GM12878 (cell line): ENCODE data around the gene DUSP8. TPM values are rescaled to one million over a fixed set of nuclear protein-coding genes. Genes with fewer than 3 reads are reported as not detected.

Experiments
- ATF2 ChIP-seq: IDR thresholded peaks from 2 replicates; pipeline ENCODE4 v1.6.1; 2012; ENCODE audit warnings: low read length, inconsistent platforms
- ATF7 ChIP-seq: fragments of 450-650 bp; IDR thresholded peaks from 2 replicates; pipeline ENCODE4 v1.6.1; 2016; ENCODE audit warnings: low read depth, mild to moderate bottlenecking
- BCL11A ChIP-seq: IDR thresholded peaks from 2 replicates; pipeline ENCODE4 v1.6.1; 2011; ENCODE audit warnings: low read depth, low read length
- BHLHE40 ChIP-seq, 2 experiments: fragments of 450-650 bp in 1 of 2; IDR thresholded peaks; 2 replicates each; pipeline ENCODE4 v1.6.1; 2011 to 2017; ENCODE audit warnings: low read depth in 2 of 2, borderline replicate concordance in 1 of 2, improper control_type of control experiment in 1 of 2, low read length in 1 of 2, mild to moderate bottlenecking in 1 of 2
- CREB1 ChIP-seq: IDR thresholded peaks from 2 replicates; pipeline ENCODE4 v1.6.1; 2012; ENCODE audit warnings: low read depth, mild to moderate bottlenecking, inconsistent platforms
- GATAD2B ChIP-seq: fragments of 450-650 bp; conservative IDR thresholded peaks from 2 replicates; pipeline ENCODE4 v1.6.1; 2017; ENCODE audit warnings: low read depth, mild to moderate bottlenecking, moderate library complexity
- HCFC1 ChIP-seq: fragments of 150-350 bp; IDR thresholded peaks from 2 replicates; pipeline ENCODE4 v1.6.1; 2014; ENCODE audit warnings: low read length
- IKZF2 ChIP-seq, 2 experiments: fragments of 450-650 bp; IDR thresholded peaks; 2 replicates each; pipeline ENCODE4 v1.6.1; 2017; ENCODE audit warnings: mild to moderate bottlenecking in 2 of 2, moderate library complexity in 2 of 2
- JUND ChIP-seq: IDR thresholded peaks from 2 replicates; pipeline ENCODE4 v1.6.1; 2012; ENCODE audit warnings: low read depth, mild to moderate bottlenecking, low read length, improper control_type of control experiment, moderate library complexity
- KAT2A ChIP-seq: conservative IDR thresholded peaks from 2 replicates; pipeline ENCODE4 v1.6.1; 2011; ENCODE audit warnings: low read depth, low read length; ENCODE audit not compliant: control insufficient read depth
- KDM1A ChIP-seq: fragments of 200-600 bp; sonication (generic); IDR thresholded peaks from 2 replicates; pipeline ENCODE4 v1.6.1; 2016; ENCODE audit warnings: borderline replicate concordance
- KLF5 ChIP-seq: fragments of 450-650 bp; IDR thresholded peaks from 2 replicates; pipeline ENCODE4 v1.6.1; 2014; ENCODE audit warnings: mild to moderate bottlenecking; ENCODE audit not compliant: partially characterized antibody
- MEF2A ChIP-seq: IDR thresholded peaks from 2 replicates; pipeline ENCODE4 v1.6.1; 2011; ENCODE audit warnings: low read depth, mild to moderate bottlenecking, low read length, moderate library complexity; ENCODE audit not compliant: insufficient read depth
- NBN ChIP-seq: fragments of 450-650 bp; IDR thresholded peaks from 2 replicates; pipeline ENCODE4 v1.6.1; 2016
- NFYB ChIP-seq: IDR thresholded peaks from 2 replicates; pipeline ENCODE4 v1.6.1; 2011; ENCODE audit warnings: low read depth, mild to moderate bottlenecking, low read length, improper control_type of control experiment, moderate library complexity; ENCODE audit not compliant: insufficient read depth
- NR2C1 ChIP-seq: fragments of 450-650 bp; IDR thresholded peaks from 2 replicates; pipeline ENCODE4 v1.6.1; 2017; ENCODE audit warnings: antibody characterized with exemption, mild to moderate bottlenecking, moderate library complexity
- PBX3 ChIP-seq: IDR thresholded peaks from 2 replicates; pipeline ENCODE4 v1.6.1; 2011; ENCODE audit warnings: mild to moderate bottlenecking, low read depth, low read length, moderate library complexity; ENCODE audit not compliant: insufficient replicate concordance
- PKNOX1 ChIP-seq: fragments of 450-650 bp; IDR thresholded peaks from 2 replicates; pipeline ENCODE4 v1.6.1; 2016; ENCODE audit warnings: mild to moderate bottlenecking
- RB1 ChIP-seq: fragments of 450-650 bp; formaldehyde crosslinking; IDR thresholded peaks from 2 replicates; pipeline ENCODE4 v1.6.1; 2017; ENCODE audit warnings: mild to moderate bottlenecking, borderline replicate concordance
- RUNX3 ChIP-seq: IDR thresholded peaks from 2 replicates; pipeline ENCODE4 v1.6.1; 2012; ENCODE audit warnings: low read length, inconsistent platforms
- STAT3 ChIP-seq: IDR thresholded peaks from 2 replicates; pipeline ENCODE4 v1.6.1; 2011; ENCODE audit warnings: low read depth, low read length, improper control_type of control experiment
- TARDBP ChIP-seq: IDR thresholded peaks from 2 replicates; pipeline ENCODE4 v1.6.1; 2016; ENCODE audit warnings: borderline replicate concordance
- TCF3 ChIP-seq: IDR thresholded peaks from 2 replicates; pipeline ENCODE4 v1.6.1; 2012; ENCODE audit warnings: low read depth, mild to moderate bottlenecking, low read length, borderline replicate concordance; ENCODE audit not compliant: insufficient read depth
- USF2 ChIP-seq: IDR thresholded peaks from 2 replicates; pipeline ENCODE4 v1.6.1; 2011; ENCODE audit warnings: low read depth, low read length, improper control_type of control experiment, borderline replicate concordance
- YBX1 ChIP-seq: fragments of 450-650 bp; IDR thresholded peaks from 2 replicates; pipeline ENCODE4 v1.6.1; 2016; ENCODE audit warnings: antibody characterized with exemption
- ZNF217 ChIP-seq: fragments of 450-650 bp; IDR thresholded peaks from 2 replicates; pipeline ENCODE4 v1.6.1; 2017; ENCODE audit warnings: antibody characterized with exemption, mild to moderate bottlenecking
- polyA plus RNA-seq, 11 experiments: library from polyadenylated mRNA; depleted of rRNA in 4 of 11; unstranded in 6 of 11; stranded (reverse) in 5 of 11; fragments of >200 nt; fragmentation: Nextera tagmentation in 4 of 11; fragmentation: Illumina TruSeq in 1 of 11; extraction: Ambion mirVana in 4 of 11; extraction: Trizol in 1 of 11; gene quantifications; 1 replicate in 1 of 11; 2 replicates in 10 of 11; pipeline versions ENCODE4 v1.2.1 to v1.2.3, GENCODE V29; 2011 to 2016; ENCODE audit warnings: inconsistent platforms in 2 of 11, missing spikeins in 2 of 11, low read depth in 1 of 11
- total RNA-seq, 4 experiments: library from RNA; depleted of rRNA in 3 of 4; stranded (reverse); fragments of >200 nt in 3 of 4; fragmentation: Illumina TruSeq in 1 of 4; extraction: Trizol in 1 of 4; gene quantifications; 2 replicates each; pipeline versions ENCODE4 v1.2.1 to v1.2.3, GENCODE V29; 2013 to 2021

DUSP8 gene
- total and polyA plus RNA-seq, 10 of the 15 experiments (the other 5 are each of a cell fraction or from before 2014, with no cell fraction given) = 0.04 to 1.7 (median 0.26) TPM; not detected in 6

- TF ChIP-seq RUNX3 = no peak
- TF ChIP-seq STAT3 = no peak
- 0 out of 2 replicates have a peak, but pooled peaks have one; percentile 20 for TF ChIP-seq PKNOX1
- TF ChIP-seq TARDBP = no peak
- peak; percentile 91 for TF ChIP-seq ATF2
- no peak for TF ChIP-seq USF2
- TF ChIP-seq RB1 = no peak
- peak; percentile 81; the same call in 1 of the 2 replicates for TF ChIP-seq NFYB
- peak; percentile 65 for TF ChIP-seq PBX3
- TF ChIP-seq ZNF217 = no peak
- no peak for TF ChIP-seq YBX1
- TF ChIP-seq JUND = peak; percentile 82
- TF ChIP-seq NBN = no peak
- no peak for TF ChIP-seq TCF3
- TF ChIP-seq NR2C1 = no peak
- TF ChIP-seq HCFC1 = no peak
- no peak for TF ChIP-seq KAT2A
- no peak for TF ChIP-seq KLF5
- TF ChIP-seq CREB1 = peak; percentile 88
- no peak for TF ChIP-seq BCL11A
- TF ChIP-seq BHLHE40 (IDR thresholded peaks at IDR 0.05; ENCODE audit: borderline replicate concordance in 1 of 2, low read depth in 2 of 2, low read length in 1 of 2) = peak in 1 of 2 experiments; percentile 33; a peak in 1 of 4 replicates
- 0 out of 2 replicates have a peak, but pooled peaks have one; percentile 36 for TF ChIP-seq GATAD2B
- TF ChIP-seq KDM1A = no peak
- TF ChIP-seq ATF7 = peak; percentile 63; the same call in 1 of the 2 replicates
- TF ChIP-seq IKZF2 (IDR thresholded peaks at IDR 0.05) = no peak
- TF ChIP-seq MEF2A = peak; percentile 58; the same call in 1 of the 2 replicates
These were observed at the start of gene DUSP8 (continued) for GRCh38 chr11:1572197-1573076.
